GM12878 (cell line): Measurements from ENCODE around the gene MFAP4.

Source experiments
- ASH2L ChIP-seq: fragments of 300-600, 200-600 bp; sonication (generic); IDR thresholded peaks from 2 replicates; pipeline ENCODE4 v1.6.1; 2017; ENCODE audit warnings: low read depth, mild to moderate bottlenecking, borderline replicate concordance
- CREM ChIP-seq: IDR thresholded peaks from 2 replicates; pipeline ENCODE4 v1.6.1; 2014; ENCODE audit warnings: antibody characterized with exemption, low read depth
- EP300 ChIP-seq, 2 experiments: fragments of 150-350 bp in 1 of 2; IDR thresholded peaks; 2 replicates each; pipeline ENCODE4 v1.6.1; 2011 to 2012; ENCODE audit warnings: low read depth in 2 of 2, low read length in 2 of 2, borderline replicate concordance in 1 of 2, improper control_type of control experiment in 1 of 2, inconsistent platforms in 1 of 2; ENCODE audit not compliant: control insufficient read depth in 1 of 2
- MXI1 ChIP-seq: fragments of 150-350 bp; IDR thresholded peaks from 2 replicates; pipeline ENCODE4 v1.6.1; 2011; ENCODE audit warnings: low read depth, mild to moderate bottlenecking, inconsistent platforms, low read length, improper control_type of control experiment
- POLR2A ChIP-seq: IDR thresholded peaks from 2 replicates; pipeline ENCODE4 v1.6.1; 2011; ENCODE audit warnings: low read depth, mild to moderate bottlenecking, low read length
- POLR2AphosphoS5 ChIP-seq: IDR thresholded peaks from 2 replicates; pipeline ENCODE4 v1.6.1; 2011; ENCODE audit warnings: mild to moderate bottlenecking, low read length, inconsistent platforms
- RFX5 ChIP-seq: IDR thresholded peaks from 2 replicates; pipeline ENCODE4 v1.6.1; 2011; ENCODE audit warnings: low read depth, low read length, improper control_type of control experiment
- ZNF24 ChIP-seq: fragments of 450-650 bp; IDR thresholded peaks from 2 replicates; pipeline ENCODE4 v1.6.1; 2017; ENCODE audit warnings: antibody characterized with exemption, mild to moderate bottlenecking
- TF ChIP-seq, protein P1 (sequence below): fragments of 450-650 bp; IDR thresholded peaks from 2 replicates; pipeline ENCODE4 v1.6.1; 2016; ENCODE audit warnings: mild to moderate bottlenecking
- TF ChIP-seq, protein P2 (sequence below), 3 experiments: IDR thresholded peaks in 2 of 3; conservative IDR thresholded peaks in 1 of 3; 2 replicates each; pipeline ENCODE4 v1.5.1; 2011; ENCODE audit warnings: low read depth in 3 of 3, low read length in 3 of 3, mild to moderate bottlenecking in 3 of 3, control low read depth in 2 of 3, moderate library complexity in 2 of 3, inconsistent platforms in 1 of 3, mixed read lengths in 1 of 3; ENCODE audit not compliant: control insufficient read depth in 2 of 3, insufficient read depth in 1 of 3; ENCODE audit errors: extremely low read depth in 1 of 3
- TF ChIP-seq, protein P3 (sequence below): fragments of 450-650 bp; IDR thresholded peaks from 2 replicates; pipeline ENCODE4 v1.6.1; 2017; ENCODE audit warnings: antibody characterized with exemption, mild to moderate bottlenecking, moderate library complexity

DNA sequence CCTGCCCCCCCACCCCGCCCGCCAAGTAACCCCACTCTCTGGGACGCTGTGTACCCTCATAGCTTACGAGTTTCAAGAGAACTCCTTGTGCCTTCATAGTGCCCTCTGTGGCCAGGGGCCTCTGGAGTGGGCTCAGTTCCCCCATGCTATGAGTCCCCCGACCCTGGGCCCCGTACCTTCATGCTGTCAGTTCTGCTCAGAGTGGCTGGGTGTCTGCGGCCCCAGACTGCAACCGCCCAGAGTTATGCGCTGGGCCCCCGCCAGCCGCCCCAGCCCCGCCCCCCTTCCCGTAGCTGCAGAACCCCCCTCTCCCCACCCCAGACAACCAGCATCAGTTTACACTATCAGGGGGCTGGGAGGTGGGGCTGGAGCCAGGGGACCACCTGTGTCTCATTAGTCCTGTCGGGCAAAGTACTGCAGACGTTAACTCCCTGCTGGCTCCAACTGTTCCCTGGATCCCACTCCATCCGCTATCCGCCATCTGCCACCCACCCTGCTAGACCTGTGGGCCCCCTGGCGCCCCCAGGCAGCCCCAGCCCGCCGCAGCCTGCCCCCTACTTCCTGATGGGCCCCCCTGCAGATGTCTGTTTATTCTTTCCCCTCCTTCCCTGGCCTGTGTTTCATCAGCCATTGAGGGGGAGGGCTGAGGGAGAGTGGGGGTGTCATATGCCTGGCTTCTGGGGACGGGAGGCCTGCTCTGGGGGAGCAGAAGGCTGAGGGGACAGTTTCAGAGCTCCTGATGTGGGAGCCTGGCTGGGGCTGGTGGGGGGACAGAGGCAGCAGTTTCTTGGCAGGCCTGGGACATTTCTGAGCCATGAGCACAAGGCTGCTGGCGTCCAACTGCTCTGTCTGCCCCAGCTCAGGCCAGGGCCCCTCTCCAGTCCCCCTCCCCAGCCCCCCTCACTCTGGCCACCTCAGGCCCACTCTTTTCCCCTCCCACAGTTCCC is at the start of gene MFAP4:
- no peak for TF ChIP-seq EP300 (IDR thresholded peaks at IDR 0.05; ENCODE audit: borderline replicate concordance in 1 of 2, control insufficient read depth in 1 of 2, low read depth in 2 of 2, low read length in 2 of 2)
- no peak for TF ChIP-seq RFX5
- TF ChIP-seq CREM = no peak
- TF ChIP-seq, protein P1, sequence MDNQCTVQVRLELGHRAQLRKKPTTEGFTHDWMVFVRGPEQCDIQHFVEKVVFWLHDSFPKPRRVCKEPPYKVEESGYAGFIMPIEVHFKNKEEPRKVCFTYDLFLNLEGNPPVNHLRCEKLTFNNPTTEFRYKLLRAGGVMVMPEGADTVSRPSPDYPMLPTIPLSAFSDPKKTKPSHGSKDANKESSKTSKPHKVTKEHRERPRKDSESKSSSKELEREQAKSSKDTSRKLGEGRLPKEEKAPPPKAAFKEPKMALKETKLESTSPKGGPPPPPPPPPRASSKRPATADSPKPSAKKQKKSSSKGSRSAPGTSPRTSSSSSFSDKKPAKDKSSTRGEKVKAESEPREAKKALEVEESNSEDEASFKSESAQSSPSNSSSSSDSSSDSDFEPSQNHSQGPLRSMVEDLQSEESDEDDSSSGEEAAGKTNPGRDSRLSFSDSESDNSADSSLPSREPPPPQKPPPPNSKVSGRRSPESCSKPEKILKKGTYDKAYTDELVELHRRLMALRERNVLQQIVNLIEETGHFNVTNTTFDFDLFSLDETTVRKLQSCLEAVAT = no peak
- no peak for TF ChIP-seq ASH2L
- TF ChIP-seq ZNF24 = no peak
- TF ChIP-seq, protein P2, sequence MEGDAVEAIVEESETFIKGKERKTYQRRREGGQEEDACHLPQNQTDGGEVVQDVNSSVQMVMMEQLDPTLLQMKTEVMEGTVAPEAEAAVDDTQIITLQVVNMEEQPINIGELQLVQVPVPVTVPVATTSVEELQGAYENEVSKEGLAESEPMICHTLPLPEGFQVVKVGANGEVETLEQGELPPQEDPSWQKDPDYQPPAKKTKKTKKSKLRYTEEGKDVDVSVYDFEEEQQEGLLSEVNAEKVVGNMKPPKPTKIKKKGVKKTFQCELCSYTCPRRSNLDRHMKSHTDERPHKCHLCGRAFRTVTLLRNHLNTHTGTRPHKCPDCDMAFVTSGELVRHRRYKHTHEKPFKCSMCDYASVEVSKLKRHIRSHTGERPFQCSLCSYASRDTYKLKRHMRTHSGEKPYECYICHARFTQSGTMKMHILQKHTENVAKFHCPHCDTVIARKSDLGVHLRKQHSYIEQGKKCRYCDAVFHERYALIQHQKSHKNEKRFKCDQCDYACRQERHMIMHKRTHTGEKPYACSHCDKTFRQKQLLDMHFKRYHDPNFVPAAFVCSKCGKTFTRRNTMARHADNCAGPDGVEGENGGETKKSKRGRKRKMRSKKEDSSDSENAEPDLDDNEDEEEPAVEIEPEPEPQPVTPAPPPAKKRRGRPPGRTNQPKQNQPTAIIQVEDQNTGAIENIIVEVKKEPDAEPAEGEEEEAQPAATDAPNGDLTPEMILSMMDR (IDR thresholded peaks at IDR 0.05 in 2 of 3, conservative IDR thresholded peaks at IDR 0.05 in 1 of 3; ENCODE audit: control insufficient read depth in 2 of 3, extremely low read depth in 1 of 3, insufficient read depth in 1 of 3, low read depth in 3 of 3, low read length in 3 of 3) = no peak
- TF ChIP-seq POLR2A = no peak; the same call in 1 of the 2 replicates
- TF ChIP-seq, protein P3, sequence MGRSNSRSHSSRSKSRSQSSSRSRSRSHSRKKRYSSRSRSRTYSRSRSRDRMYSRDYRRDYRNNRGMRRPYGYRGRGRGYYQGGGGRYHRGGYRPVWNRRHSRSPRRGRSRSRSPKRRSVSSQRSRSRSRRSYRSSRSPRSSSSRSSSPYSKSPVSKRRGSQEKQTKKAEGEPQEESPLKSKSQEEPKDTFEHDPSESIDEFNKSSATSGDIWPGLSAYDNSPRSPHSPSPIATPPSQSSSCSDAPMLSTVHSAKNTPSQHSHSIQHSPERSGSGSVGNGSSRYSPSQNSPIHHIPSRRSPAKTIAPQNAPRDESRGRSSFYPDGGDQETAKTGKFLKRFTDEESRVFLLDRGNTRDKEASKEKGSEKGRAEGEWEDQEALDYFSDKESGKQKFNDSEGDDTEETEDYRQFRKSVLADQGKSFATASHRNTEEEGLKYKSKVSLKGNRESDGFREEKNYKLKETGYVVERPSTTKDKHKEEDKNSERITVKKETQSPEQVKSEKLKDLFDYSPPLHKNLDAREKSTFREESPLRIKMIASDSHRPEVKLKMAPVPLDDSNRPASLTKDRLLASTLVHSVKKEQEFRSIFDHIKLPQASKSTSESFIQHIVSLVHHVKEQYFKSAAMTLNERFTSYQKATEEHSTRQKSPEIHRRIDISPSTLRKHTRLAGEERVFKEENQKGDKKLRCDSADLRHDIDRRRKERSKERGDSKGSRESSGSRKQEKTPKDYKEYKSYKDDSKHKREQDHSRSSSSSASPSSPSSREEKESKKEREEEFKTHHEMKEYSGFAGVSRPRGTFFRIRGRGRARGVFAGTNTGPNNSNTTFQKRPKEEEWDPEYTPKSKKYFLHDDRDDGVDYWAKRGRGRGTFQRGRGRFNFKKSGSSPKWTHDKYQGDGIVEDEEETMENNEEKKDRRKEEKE = no peak
- no peak for TF ChIP-seq POLR2AphosphoS5
- no peak for TF ChIP-seq MXI1
